ENCODE results near the gene FER. TPM values are rescaled to one million over a fixed set of nuclear protein-coding genes. Genes with fewer than 3 reads are reported as not detected.

Gene FER
- total and polyA plus RNA-seq, 9 of the 15 experiments (the other 6 are each of a cell fraction or from before 2014, with no cell fraction given) = 6.7 to 18.2 (median 8.9) TPM

GRCh38 chr5:108765647-108766046, 17.9 kb downstream of the FER start:
- TF ChIP-seq SPI1 (IDR thresholded peaks at IDR 0.05; ENCODE audit: borderline replicate concordance, low read depth, low read length) (no peak), ZNF217 (CRISPR knock-in tag; IDR thresholded peaks at IDR 0.05) (no peak), ZNF778 (CRISPR knock-in tag; IDR thresholded peaks at IDR 0.05) (no peak), SMAD4 (CRISPR knock-in tag; conservative IDR thresholded peaks at IDR 0.05) (no peak), MYBL2 (IDR thresholded peaks at IDR 0.05; ENCODE audit: low read depth) (no peak), MYBL2 (CRISPR knock-in tag; IDR thresholded peaks at IDR 0.05; ENCODE audit: borderline replicate concordance) (no peak), PHF8 (IDR thresholded peaks at IDR 0.05; ENCODE audit: borderline replicate concordance, low read length) (no peak), SETDB1 (IDR thresholded peaks at IDR 0.05; ENCODE audit: low read length) (no peak), CEBPZ (IDR thresholded peaks at IDR 0.05; ENCODE audit: borderline replicate concordance, low read depth, low read length) (no peak), SP1 (CRISPR knock-in tag; IDR thresholded peaks at IDR 0.05) (no peak), CBFB (CRISPR knock-in tag; IDR thresholded peaks at IDR 0.05) (no peak), ZNF253 (CRISPR knock-in tag; conservative IDR thresholded peaks at IDR 0.05) (no peak), USF2 (CRISPR knock-in tag; IDR thresholded peaks at IDR 0.05) (no peak), STAT5B (CRISPR knock-in tag; IDR thresholded peaks at IDR 0.05) (no peak), ZNF24 (IDR thresholded peaks at IDR 0.05) (no peak), SIN3B (IDR thresholded peaks at IDR 0.05; ENCODE audit: low read depth) (no peak)
- no peaks in the 10 kb centered on the region for H3K36me3 ChIP-seq (ENCODE audit: control insufficient read depth, insufficient read depth, low read length)
- no peak overlapping the region for H2AFZ ChIP-seq (ENCODE audit: low read depth, low read length)
- H4K20me1 ChIP-seq (replicated peaks; ENCODE audit: control insufficient read depth, insufficient read depth, low read length) = no peaks in the 10 kb centered on the region
- BruUV-seq (replicated peaks) = no TSS peak
- CTCF ChIA-PET (ENCODE audit: low intra/inter-chr PET ratio) = interaction anchor here (1.0 kb wide), 1 partner anchor 16 kb away, joined by 4 read pairs; no protein-coding TSS in a partner anchor
- no peak for FAIRE-seq
- POLR2A ChIA-PET = no interaction called here
- DNase-seq (ENCODE audit: extremely low read depth in 1 of 4, low spot score in 3 of 4) = no peak
- peaks cover 4 to 13% of the 10 kb centered on the region in 2 experiments; a peak in 3 of 5 replicates for H3K4me1 ChIP-seq (replicated peaks in 1 of 2; ENCODE audit: control insufficient read depth in 2 of 2, insufficient read depth in 2 of 2, low read length in 2 of 2)
- intact Hi-C loops (cut with micrococcal nuclease) (no loop called here), in situ Hi-C loops (cut with MboI) (no loop called here)
- no peaks in the 10 kb centered on the region for H3K27me3 ChIP-seq (ENCODE audit: control insufficient read depth in 2 of 2, insufficient read depth in 2 of 2, low read length in 2 of 2)
- no peaks in the 10 kb centered on the region for H3K9me3 ChIP-seq (replicated peaks; ENCODE audit: control insufficient read depth, insufficient read depth, low read depth, low read length)
- ATAC-seq = no peak
- H3K4me3 ChIP-seq = no peak overlapping the region
- H3K27ac ChIP-seq (ENCODE audit: extremely low read depth, low read depth, low read length) = no peak overlapping the region
- no peaks in the 10 kb centered on the region for H3K9me1 ChIP-seq (ENCODE audit: control insufficient read depth, insufficient read depth, low read length)
- no peak overlapping the region for H3K9ac ChIP-seq (ENCODE audit: insufficient read depth in 1 of 2, low read depth in 2 of 2, low read length in 2 of 2)
- H3K4me2 ChIP-seq (ENCODE audit: insufficient read depth, low read length) = no peak overlapping the region
- H3K79me2 ChIP-seq (ENCODE audit: control insufficient read depth, insufficient read depth, low read length) = no peaks in the 10 kb centered on the region
